Measurements from ENCODE around the gene LRRIQ4.
A peak's percentile ranks its signal among the peaks of the same experiment; 100 is the strongest.

Gene LRRIQ4

GRCh38 chr3:169812332-169813235, at the start of gene LRRIQ4, which contains the start of gene LRRC34:
Gene LRRIQ4 (plus strand): TSS chr3:169812870. CDS start chr3:169821922, 9,052 bp downstream.
Gene LRRC34 (minus strand): TSS chr3:169812904. CDS start chr3:169812548, 356 bp downstream.
- H3K4me3 ChIP-seq (ENCODE audit: low read depth, low read length), result peak within 1 kb of the TSS; percentile 87
- no peak for TF ChIP-seq CTCF (IDR thresholded peaks at IDR 0.05; ENCODE audit: borderline replicate concordance, insufficient read depth, low read depth, low read length)

GRCh38 chr3:169764312-169764881, 48.3 kb upstream of the LRRIQ4 start:
- peak overlapping the region; percentile 91 for H3K4me3 ChIP-seq (ENCODE audit: low read depth, low read length)
- TF ChIP-seq CTCF (IDR thresholded peaks at IDR 0.05; ENCODE audit: borderline replicate concordance, insufficient read depth, low read depth, low read length), result no peak

- peak within 1 kb of the TSS; percentile 91 for H3K4me3 ChIP-seq (ENCODE audit: low read depth, low read length)
- no peak for TF ChIP-seq CTCF (IDR thresholded peaks at IDR 0.05; ENCODE audit: borderline replicate concordance, insufficient read depth, low read depth, low read length)
Observed at GRCh38 chr3:169764882-169765612, 47.6 kb upstream of the LRRIQ4 start, which contains the start of gene TERC. Gene TERC (minus strand): TSS chr3:169765060.

GRCh38 chr3:169769287-169770181, 43.1 kb upstream of the LRRIQ4 start, which contains the start of gene ACTRT3:
Gene ACTRT3 (minus strand): TSS chr3:169769561. CDS start chr3:169769520, 41 bp downstream.
- TF ChIP-seq CTCF (IDR thresholded peaks at IDR 0.05; ENCODE audit: borderline replicate concordance, insufficient read depth, low read depth, low read length), result 0 out of 2 replicates have a peak, but pooled peaks have one; percentile 6
- peak within 1 kb of the TSS; percentile 56 for H3K4me3 ChIP-seq (ENCODE audit: low read depth, low read length)

- TF ChIP-seq CTCF (IDR thresholded peaks at IDR 0.05; ENCODE audit: borderline replicate concordance, insufficient read depth, low read depth, low read length), result no peak
- peak overlapping the region; percentile 63 for H3K4me3 ChIP-seq (ENCODE audit: low read depth, low read length)
Observed at GRCh38 chr3:169771497-169772304, 41.0 kb upstream of the LRRIQ4 start.
